ENCODE measurements around the gene ZNF507. TPM values are rescaled to one million over a fixed set of nuclear protein-coding genes. Genes with fewer than 3 reads are reported as not detected.

The ZNF507 gene
- total and polyA plus RNA-seq, 9 of the 15 experiments (the other 6 are each of a cell fraction or from before 2014, with no cell fraction given): 2.9 to 25.0 (median 10.4) TPM

- TF ChIP-seq FOSL1 (tag; conservative IDR thresholded peaks at IDR 0.05) (0 out of 2 replicates have a peak, but pooled peaks have one; percentile 36), TAF9B (IDR thresholded peaks at IDR 0.05; ENCODE audit: partially characterized antibody) (no peak), PTTG1 (tag; IDR thresholded peaks at IDR 0.05; ENCODE audit: low read depth) (no peak), ZNF79 (CRISPR knock-in tag; IDR thresholded peaks at IDR 0.05; ENCODE audit: low read depth) (no peak), EP400 (IDR thresholded peaks at IDR 0.05) (peak; percentile 19; the same call in 1 of the 2 replicates), ESRRB (CRISPR knock-in tag; IDR thresholded peaks at IDR 0.05; ENCODE audit: borderline replicate concordance) (no peak), POLR2H (tag; IDR thresholded peaks at IDR 0.05; ENCODE audit: low read depth) (no peak), GATAD2B (IDR thresholded peaks at IDR 0.05; ENCODE audit: borderline replicate concordance) (no peak), SOX6 (IDR thresholded peaks at IDR 0.05) (no peak), ZNF695 (CRISPR knock-in tag; IDR thresholded peaks at IDR 0.05) (no peak), ZNF146 (CRISPR knock-in tag; IDR thresholded peaks at IDR 0.05; ENCODE audit: unreplicated experiment) (no peak), RFX7 (CRISPR knock-in tag; IDR thresholded peaks at IDR 0.05) (no peak), SRSF3 (IDR thresholded peaks at IDR 0.05; ENCODE audit: insufficient read depth, low read length) (no peak), CBX2 (IDR thresholded peaks at IDR 0.05; ENCODE audit: insufficient read depth, low read length, poor library complexity, severe bottlenecking) (no peak), MAFG (tag; conservative IDR thresholded peaks at IDR 0.05) (no peak), XRCC3 (IDR thresholded peaks at IDR 0.05) (no peak), ZNF347 (CRISPR knock-in tag; IDR thresholded peaks at IDR 0.05; ENCODE audit: low read depth) (no peak), CC2D1A (IDR thresholded peaks at IDR 0.05) (0 out of 2 replicates have a peak, but pooled peaks have one; percentile 15)
- TF ChIP-seq, protein P1, sequence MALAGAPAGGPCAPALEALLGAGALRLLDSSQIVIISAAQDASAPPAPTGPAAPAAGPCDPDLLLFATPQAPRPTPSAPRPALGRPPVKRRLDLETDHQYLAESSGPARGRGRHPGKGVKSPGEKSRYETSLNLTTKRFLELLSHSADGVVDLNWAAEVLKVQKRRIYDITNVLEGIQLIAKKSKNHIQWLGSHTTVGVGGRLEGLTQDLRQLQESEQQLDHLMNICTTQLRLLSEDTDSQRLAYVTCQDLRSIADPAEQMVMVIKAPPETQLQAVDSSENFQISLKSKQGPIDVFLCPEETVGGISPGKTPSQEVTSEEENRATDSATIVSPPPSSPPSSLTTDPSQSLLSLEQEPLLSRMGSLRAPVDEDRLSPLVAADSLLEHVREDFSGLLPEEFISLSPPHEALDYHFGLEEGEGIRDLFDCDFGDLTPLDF (CRISPR knock-in tag; IDR thresholded peaks at IDR 0.05): no peak
- TF ChIP-seq, protein P2, sequence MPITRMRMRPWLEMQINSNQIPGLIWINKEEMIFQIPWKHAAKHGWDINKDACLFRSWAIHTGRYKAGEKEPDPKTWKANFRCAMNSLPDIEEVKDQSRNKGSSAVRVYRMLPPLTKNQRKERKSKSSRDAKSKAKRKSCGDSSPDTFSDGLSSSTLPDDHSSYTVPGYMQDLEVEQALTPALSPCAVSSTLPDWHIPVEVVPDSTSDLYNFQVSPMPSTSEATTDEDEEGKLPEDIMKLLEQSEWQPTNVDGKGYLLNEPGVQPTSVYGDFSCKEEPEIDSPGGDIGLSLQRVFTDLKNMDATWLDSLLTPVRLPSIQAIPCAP (CRISPR knock-in tag; IDR thresholded peaks at IDR 0.05; ENCODE audit: borderline replicate concordance): no peak
- TF ChIP-seq, protein P3, sequence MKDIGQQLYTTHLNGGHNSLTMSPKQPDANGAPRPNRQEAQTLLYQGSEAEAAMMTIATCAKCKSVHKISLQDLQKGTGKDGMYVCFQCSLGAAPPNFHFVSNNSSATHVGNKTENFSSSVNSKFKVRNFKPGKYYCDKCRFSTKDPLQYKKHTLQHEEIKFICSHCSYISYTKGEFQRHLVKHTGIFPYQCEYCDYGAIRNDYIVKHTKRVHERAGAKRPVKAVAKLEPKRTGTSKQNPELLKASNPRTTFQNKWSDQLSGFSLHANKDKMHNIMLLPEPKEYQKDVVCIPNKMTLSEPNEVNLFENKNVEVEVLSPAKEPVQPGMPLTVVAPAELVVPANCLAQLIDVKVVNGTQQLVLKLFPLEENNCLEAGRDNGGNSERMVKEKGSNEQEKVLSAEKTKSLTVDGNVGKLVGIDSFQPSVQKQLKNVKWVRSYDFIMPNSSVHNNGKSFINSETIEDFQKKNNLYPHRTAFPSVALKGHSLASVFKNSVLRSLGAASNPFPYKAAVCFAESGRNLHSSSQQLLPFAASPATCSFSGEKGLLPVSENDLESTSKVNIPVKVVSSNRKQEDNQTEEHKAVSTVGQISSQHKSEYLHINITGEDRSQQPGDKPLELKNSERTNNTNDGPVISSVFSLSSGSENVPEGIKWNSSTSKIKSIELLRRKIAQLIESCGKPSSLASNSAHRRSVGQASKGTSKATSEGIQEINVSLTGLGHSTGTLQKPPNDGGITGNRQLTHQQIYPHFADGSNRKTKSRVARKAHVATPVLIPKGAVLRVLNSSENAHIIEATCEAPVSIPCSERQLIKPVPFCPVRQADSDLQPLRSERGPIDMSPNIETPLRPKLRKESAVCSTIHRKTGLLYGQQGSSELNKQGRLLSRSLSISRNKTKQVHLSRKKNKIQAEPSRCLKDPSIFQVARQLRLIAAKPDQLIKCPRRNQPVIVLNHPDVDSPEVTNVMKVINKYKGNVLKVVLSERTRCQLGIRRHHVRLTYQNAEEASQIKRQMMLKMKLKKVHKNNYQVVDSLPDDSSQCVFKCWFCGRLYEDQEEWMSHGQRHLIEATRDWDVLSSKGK (CRISPR knock-in tag; IDR thresholded peaks at IDR 0.05): no peak
- TF ChIP-seq, protein P4, sequence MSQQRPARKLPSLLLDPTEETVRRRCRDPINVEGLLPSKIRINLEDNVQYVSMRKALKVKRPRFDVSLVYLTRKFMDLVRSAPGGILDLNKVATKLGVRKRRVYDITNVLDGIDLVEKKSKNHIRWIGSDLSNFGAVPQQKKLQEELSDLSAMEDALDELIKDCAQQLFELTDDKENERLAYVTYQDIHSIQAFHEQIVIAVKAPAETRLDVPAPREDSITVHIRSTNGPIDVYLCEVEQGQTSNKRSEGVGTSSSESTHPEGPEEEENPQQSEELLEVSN (IDR thresholded peaks at IDR 0.05; ENCODE audit: borderline replicate concordance in 1 of 2, extremely low read depth in 1 of 2, insufficient read depth in 1 of 2, insufficient read length in 1 of 2, low read depth in 1 of 2, low read length in 1 of 2, poor library complexity in 1 of 2, severe bottlenecking in 1 of 2): peak in 1 of 2 experiments; percentile 32
Observed at GRCh38 chr19:32416749-32417456, 71.5 kb downstream of the ZNF507 start (continued).
